Lower leg skin (tissue), 3 donors: ENCODE measurements around the gene TAX1BP1.

Experiments used
- POLR2A ChIP-seq, 2 donors: fragments of 450-650 bp; IDR thresholded peaks; one replicate each; pipeline ENCODE4 v1.6.1; 2016 to 2017; ENCODE audit warnings: antibody characterized with exemption in 2 of 2, mild to moderate bottlenecking in 1 of 2, moderate library complexity in 1 of 2
- TF ChIP-seq, protein P1 (sequence below), 3 donors: fragments of 450-650 bp; IDR thresholded peaks; one replicate each; pipeline ENCODE4 v1.5.1; 2016; ENCODE audit warnings: antibody characterized with exemption in 3 of 3, mild to moderate bottlenecking in 3 of 3, moderate library complexity in 2 of 3

DNA sequence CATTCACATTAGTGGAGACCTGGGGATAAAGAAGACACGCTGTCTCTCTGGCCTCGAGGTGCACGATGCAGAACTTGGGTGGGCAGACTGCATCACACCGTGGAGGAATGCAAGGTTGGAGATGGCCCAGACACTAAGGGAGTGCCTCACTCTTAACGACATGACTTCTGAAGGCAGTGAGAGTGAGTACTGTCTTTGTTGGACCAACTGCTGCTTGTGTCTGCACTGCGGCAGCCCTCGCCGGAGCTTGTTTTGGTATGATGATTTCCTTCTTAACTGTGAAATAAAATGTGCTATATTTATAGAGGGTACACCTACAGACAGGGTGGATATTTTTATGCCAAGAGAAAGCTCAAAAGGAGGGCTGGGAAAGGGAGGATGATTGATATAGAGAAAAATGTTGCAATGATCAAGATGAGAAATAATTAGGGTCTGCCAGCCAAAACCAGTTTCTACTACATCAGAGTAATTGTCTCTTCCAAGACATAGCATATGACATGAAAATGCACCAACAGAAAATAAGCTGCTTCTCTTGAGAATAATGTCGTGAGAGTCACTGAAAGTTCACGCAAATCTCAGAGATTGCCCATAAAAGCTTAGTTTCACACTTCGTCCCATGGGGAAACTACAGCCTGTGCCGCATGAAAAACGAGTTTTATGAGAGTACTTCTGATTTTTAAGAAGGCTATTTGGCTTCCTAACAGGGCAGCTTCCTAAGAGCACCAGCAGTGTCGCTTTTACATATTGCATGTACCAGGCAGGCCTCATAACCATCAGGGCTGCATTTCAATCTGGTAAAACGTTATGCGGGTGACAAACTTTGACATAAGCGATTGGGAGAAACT, 127.1 kb downstream of the TAX1BP1 start:
- TF ChIP-seq, protein P1, sequence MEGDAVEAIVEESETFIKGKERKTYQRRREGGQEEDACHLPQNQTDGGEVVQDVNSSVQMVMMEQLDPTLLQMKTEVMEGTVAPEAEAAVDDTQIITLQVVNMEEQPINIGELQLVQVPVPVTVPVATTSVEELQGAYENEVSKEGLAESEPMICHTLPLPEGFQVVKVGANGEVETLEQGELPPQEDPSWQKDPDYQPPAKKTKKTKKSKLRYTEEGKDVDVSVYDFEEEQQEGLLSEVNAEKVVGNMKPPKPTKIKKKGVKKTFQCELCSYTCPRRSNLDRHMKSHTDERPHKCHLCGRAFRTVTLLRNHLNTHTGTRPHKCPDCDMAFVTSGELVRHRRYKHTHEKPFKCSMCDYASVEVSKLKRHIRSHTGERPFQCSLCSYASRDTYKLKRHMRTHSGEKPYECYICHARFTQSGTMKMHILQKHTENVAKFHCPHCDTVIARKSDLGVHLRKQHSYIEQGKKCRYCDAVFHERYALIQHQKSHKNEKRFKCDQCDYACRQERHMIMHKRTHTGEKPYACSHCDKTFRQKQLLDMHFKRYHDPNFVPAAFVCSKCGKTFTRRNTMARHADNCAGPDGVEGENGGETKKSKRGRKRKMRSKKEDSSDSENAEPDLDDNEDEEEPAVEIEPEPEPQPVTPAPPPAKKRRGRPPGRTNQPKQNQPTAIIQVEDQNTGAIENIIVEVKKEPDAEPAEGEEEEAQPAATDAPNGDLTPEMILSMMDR (IDR thresholded peaks at IDR 0.05), result no peak
- no peak for TF ChIP-seq POLR2A (IDR thresholded peaks at IDR 0.05)
